CD4-positive, alpha-beta T cell treated with Interleukin-17A for 1 hour (primary cell): Measurements from ENCODE around the gene EXOC2.
A peak's percentile ranks its signal among the peaks of the same experiment; 100 is the strongest.

Experiments used
- DNase-seq: peaks from one replicate; pipeline ENCODE4 v3.0.0-alpha.2; 2020

EXOC2 gene

GRCh38 chr6:518218-518617, 174.7 kb downstream of the EXOC2 start:
- no peak for DNase-seq

GRCh38 chr6:516213-516612, 176.7 kb downstream of the EXOC2 start:
- no peak for DNase-seq

GRCh38 chr6:515267-515666, 177.7 kb downstream of the EXOC2 start:
- DNase-seq = no peak

GRCh38 chr6:514396-514978, 178.5 kb downstream of the EXOC2 start:
- DNase-seq = no peak

- DNase-seq = no peak
These were observed 179.0 kb downstream of the EXOC2 start for GRCh38 chr6:513961-514360.

GRCh38 chr6:513058-513457, 179.9 kb downstream of the EXOC2 start:
- DNase-seq = no peak

GRCh38 chr6:511488-512137, 181.3 kb downstream of the EXOC2 start:
- no peak for DNase-seq

- DNase-seq = peak; percentile 27
These were observed 183.3 kb downstream of the EXOC2 start for GRCh38 chr6:509676-510075.

GRCh38 chr6:508614-509013, 184.3 kb downstream of the EXOC2 start:
- DNase-seq = no peak

- no peak for DNase-seq
These were observed 184.9 kb downstream of the EXOC2 start for GRCh38 chr6:508006-508405.

GRCh38 chr6:506920-507622, 185.9 kb downstream of the EXOC2 start:
- no peak for DNase-seq

- no peak for DNase-seq
These were observed 186.4 kb downstream of the EXOC2 start for GRCh38 chr6:506508-506907.

GRCh38 chr6:505374-505773, 187.6 kb downstream of the EXOC2 start:
- DNase-seq = no peak

GRCh38 chr6:504446-504980, 188.4 kb downstream of the EXOC2 start:
- no peak for DNase-seq

GRCh38 chr6:503610-504362, 189.2 kb downstream of the EXOC2 start:
- DNase-seq = no peak

- no peak for DNase-seq
These were observed 190.2 kb downstream of the EXOC2 start for GRCh38 chr6:502761-503160.

- peak; percentile 55 for DNase-seq
These were observed 190.9 kb downstream of the EXOC2 start for GRCh38 chr6:501891-502601.

- DNase-seq = peak; percentile 44
These were observed 193.3 kb downstream of the EXOC2 start for GRCh38 chr6:499617-500016.

- DNase-seq = peak; percentile 44
These were observed 194.1 kb downstream of the EXOC2 start for GRCh38 chr6:498795-499231.

- DNase-seq = no peak
These were observed 195.7 kb downstream of the EXOC2 start for GRCh38 chr6:497258-497657.

- no peak for DNase-seq
These were observed 196.3 kb downstream of the EXOC2 start for GRCh38 chr6:496649-497048.

- DNase-seq = no peak
These were observed 198.5 kb downstream of the EXOC2 start for GRCh38 chr6:494394-494793.

GRCh38 chr6:493840-494239, 199.1 kb downstream of the EXOC2 start:
- DNase-seq = no peak
